GM18526 (cell line): ENCODE data around the gene SCUBE1.

Experiments used
- POLR2A ChIP-seq: IDR thresholded peaks from 3 replicates; pipeline ENCODE4 v1.6.1; 2011; ENCODE audit not compliant: insufficient read length; ENCODE audit errors: extremely low read depth

The SCUBE1 gene

DNA sequence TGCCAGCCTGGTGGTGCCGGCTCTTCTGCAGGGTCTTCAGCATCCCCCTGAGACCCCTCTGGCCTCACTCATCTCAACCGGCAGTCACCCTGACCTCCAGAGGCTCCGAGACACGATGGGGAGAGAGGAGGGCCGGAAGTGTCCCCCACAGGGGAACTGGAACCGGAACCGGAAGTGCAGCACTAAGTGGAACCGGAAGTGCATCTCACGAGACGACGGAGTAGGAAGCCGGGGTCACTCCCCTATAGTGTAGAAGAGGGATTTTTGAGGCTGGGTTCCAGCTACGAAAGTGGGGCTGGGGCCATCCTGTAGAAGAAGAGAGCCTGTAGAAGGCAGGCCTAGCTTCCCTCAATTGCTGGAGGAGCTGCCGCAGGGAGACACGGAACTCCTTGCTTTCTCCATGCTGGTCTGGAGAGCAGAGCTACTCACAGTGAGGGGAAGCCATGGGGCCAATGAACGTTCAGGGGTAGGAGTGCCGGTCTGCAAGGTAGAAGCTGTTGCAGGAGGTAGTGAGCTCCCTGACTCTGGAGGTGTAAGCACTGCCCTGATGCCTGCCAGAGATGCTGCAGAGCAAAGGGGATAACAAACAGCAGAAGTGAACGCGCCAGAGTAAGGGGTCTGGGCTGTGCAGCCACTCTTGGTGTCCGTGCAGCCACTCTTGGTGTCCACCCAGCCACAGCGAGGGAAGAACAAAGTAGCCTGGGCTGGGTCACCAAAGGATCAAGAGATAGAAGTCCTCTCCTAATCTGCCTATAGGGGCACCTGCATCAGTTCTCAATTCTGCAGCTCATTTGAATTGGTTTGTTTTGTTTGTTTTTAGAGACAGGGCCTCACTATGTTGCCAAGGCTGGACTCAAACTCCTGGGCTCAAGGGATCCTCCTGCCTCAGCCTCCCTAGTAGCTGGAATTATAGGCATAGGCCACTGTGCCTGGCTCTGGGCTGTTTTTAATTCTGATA is 21.9 kb downstream of the SCUBE1 start:
- no peak for TF ChIP-seq POLR2A

- no peak for TF ChIP-seq POLR2A
Measured at GRCh38 chr22:43319661-43320486, 23.3 kb downstream of the SCUBE1 start.

GRCh38 chr22:43317239-43317638 is 25.9 kb downstream of the SCUBE1 start:
- no peak for TF ChIP-seq POLR2A

DNA sequence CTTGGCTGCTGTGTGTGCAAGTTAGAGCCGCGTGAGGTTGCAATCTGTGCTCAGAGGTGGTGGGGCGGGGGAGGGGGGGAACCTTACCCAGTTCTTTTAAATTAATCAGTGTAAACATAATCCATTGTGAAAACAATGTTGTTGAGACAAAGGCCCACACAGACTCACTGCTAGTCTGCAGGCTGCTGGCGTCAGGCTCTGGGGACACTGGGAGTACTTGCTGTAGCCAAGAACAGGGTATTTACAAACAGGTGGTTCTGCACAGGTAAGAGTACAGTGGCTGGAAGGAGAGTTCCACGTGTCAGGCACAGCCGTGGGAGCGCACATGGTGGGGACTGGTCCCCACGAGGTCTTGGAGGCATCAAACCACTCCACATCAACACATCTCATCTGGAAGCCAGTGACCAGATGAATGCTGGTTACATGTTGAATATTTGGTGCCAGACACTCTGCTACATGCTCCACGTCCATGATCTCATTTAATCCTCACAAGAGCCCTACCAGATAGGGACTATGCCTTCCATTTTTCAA is 27.4 kb downstream of the SCUBE1 start:
- no peak for TF ChIP-seq POLR2A

GRCh38 chr22:43314611-43315010 is 28.6 kb downstream of the SCUBE1 start:
- no peak for TF ChIP-seq POLR2A

DNA sequence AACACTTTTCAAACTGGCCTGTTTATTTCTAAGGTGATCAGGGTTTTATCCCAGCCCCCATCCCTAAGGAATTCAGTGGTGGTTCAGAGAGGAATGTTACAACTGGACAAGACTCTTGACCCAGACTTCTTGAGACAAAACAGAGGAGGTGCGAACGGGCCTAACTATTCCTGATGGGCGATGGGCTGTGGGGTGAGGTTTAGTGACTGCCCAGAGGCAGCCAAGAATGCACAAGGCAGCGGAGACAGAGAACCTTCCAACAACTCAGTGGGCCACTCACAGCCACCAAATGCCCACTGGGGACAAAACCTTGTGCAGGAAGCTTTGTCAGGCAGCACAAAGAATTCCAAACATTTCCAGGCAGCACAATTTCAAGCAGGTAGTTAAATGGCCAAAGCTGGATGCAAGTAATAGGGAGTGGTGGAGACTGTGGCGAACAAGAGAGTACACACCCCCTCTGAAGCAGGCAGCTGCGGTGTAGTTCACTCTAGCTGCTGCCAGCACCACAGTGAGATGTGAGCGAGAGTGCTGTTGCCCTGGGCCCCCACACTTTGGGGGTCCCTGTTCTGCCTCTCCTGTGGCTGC is 29.2 kb downstream of the SCUBE1 start:
- TF ChIP-seq POLR2A, result no peak

- TF ChIP-seq POLR2A, result no peak
Measured at GRCh38 chr22:43313244-43313889, 29.8 kb downstream of the SCUBE1 start.

DNA sequence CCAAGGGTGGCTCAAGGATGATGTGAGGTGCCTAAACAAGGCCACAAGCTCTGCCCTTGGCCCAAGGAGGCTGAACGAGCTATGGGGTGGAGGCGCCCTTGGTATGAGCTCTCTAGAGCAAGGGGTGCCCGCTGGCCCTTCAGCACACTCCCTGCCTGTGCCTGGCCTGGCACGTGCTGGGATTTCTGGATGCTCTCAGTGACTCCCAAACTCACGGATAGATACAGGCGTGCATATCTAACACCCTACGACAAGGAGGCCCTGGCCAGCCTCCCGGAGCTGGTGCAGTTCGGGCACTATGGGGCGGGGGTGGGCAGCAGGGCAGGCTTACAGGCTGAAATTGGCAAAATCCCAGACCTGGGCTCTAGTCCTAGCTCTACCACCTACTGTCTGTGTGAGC is 30.6 kb downstream of the SCUBE1 start:
- TF ChIP-seq POLR2A, result no peak

- TF ChIP-seq POLR2A, result no peak
Measured at GRCh38 chr22:43310798-43311197, 32.4 kb downstream of the SCUBE1 start.

DNA sequence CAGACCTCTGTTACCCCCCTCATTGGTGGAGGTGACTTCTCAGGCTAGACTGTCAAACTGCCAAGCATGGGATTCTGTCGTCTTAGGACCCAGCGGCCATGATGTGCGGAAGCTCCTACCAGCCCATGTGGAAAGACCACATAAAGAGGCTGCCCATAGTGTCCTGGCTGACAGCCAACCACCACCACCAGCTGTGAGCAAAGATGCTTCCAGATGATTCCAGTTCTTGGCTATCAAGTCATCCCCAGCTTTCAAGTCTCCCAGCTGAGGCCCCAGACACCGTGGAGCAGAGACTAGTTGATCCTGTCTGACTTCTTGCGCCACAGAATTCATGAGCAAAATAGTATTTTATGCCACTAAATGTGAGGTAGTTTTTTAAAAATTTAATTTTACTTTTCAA is 32.9 kb downstream of the SCUBE1 start:
- TF ChIP-seq POLR2A, result no peak

DNA sequence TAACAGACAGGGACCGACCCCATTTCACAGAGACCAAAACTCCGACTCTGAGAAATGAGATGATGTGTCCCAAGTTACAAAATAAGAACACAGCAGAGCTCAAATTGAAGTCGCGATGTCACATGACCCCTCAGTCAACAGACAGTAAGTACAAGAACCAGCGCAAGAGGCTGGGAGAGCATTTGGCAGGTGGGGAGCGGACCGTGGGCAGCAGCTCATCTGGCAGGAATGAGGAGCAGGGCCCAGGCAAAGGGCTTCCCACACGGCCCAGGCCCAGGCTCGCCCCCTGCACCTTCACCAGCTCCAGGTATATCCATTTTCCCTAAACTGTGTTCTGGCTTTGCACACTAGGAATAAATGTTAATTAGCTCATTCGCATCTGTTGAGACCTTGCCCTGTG is 34.3 kb downstream of the SCUBE1 start:
- no peak for TF ChIP-seq POLR2A

GRCh38 chr22:43308060-43308830 is 34.9 kb downstream of the SCUBE1 start:
- no peak for TF ChIP-seq POLR2A

DNA sequence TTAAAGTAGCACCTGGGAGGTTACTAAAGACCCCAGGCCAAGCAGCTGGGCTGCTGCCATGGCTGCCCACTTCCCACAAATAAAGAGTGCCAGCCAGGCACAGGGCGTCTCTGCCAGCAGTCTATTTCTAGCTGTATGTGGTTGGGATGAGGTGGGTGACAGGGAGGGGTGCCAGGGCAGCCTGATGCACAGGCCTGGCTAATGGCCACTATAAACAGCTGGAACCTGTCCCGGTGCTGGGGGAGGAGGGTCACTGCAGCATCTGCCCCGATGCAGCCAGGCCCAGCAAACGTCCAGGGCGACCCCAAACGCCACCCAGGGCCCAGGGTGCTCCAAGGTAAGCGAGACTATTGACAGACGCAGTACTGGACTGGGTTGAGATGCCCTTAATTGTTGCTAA is 37.4 kb downstream of the SCUBE1 start:
- no peak for TF ChIP-seq POLR2A
